ENCODE results near the gene OLIG2. TPM values are rescaled to one million over a fixed set of nuclear protein-coding genes. Genes with fewer than 3 reads are reported as not detected.

The OLIG2 gene
- total RNA-seq, 4 donors from 2014 or later: not detected

DNA sequence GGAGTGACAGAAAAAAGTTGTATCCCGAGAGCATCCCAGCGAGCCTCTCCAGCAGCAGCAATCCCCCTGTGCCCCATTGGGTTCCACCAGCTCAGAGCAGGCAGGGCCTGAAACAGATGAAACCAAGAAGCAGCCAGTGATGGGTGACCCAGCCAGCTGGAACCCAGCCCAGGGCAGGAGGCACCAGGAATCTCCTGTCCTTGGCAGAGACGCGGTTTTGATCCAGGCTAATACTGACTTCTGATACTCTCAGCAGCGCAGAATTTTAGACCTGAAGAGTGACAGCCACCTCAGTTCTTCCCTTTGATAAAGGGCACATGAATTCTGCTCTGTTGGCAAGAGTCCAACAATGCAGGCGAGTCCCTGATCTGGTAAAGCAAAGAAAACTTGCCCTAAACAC, 32.8 kb downstream of the OLIG2 start:
- no peak overlapping the region for H3K4me3 ChIP-seq
- peaks cover 54% of the 10 kb centered on the region for H3K27me3 ChIP-seq
- 54% methylated on average over 6 of the region's 6 CpGs for WGBS
- no peaks in the 10 kb centered on the region for H3K36me3 ChIP-seq
- TF ChIP-seq, protein P1, sequence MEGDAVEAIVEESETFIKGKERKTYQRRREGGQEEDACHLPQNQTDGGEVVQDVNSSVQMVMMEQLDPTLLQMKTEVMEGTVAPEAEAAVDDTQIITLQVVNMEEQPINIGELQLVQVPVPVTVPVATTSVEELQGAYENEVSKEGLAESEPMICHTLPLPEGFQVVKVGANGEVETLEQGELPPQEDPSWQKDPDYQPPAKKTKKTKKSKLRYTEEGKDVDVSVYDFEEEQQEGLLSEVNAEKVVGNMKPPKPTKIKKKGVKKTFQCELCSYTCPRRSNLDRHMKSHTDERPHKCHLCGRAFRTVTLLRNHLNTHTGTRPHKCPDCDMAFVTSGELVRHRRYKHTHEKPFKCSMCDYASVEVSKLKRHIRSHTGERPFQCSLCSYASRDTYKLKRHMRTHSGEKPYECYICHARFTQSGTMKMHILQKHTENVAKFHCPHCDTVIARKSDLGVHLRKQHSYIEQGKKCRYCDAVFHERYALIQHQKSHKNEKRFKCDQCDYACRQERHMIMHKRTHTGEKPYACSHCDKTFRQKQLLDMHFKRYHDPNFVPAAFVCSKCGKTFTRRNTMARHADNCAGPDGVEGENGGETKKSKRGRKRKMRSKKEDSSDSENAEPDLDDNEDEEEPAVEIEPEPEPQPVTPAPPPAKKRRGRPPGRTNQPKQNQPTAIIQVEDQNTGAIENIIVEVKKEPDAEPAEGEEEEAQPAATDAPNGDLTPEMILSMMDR (IDR thresholded peaks at IDR 0.05): no peak
- no peak for TF ChIP-seq POLR2AphosphoS5 (IDR thresholded peaks at IDR 0.05)
- no peak for TF ChIP-seq EP300 (IDR thresholded peaks at IDR 0.05)
- TF ChIP-seq POLR2A (IDR thresholded peaks at IDR 0.05): no peak
- H3K4me1 ChIP-seq: no peaks in the 10 kb centered on the region
- no peak overlapping the region for H3K27ac ChIP-seq
- DNase-seq (ENCODE audit: low spot score in 2 of 2): no peak
- no peaks in the 10 kb centered on the region for H3K9me3 ChIP-seq

DNA sequence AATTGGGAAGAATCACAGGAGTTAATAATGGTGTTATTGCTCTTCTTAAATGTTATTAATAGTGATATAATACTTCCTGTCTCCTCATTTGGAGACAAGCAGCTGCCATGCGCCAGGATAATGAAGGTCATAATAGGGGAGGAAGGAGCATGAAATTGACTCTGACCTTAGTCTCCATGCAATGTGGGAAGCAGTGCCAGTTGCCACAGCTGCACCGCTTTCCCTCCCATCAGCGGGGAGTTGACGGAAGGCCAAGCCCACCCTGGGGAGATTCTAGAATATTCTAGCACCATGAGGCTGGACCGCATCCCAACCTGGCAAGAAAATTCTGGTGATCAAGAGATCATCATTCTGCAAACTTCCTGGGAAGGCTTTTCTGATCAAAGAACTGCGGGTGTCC, 33.2 kb downstream of the OLIG2 start:
- Histone ChIP-seq H3K27ac (no peak overlapping the region), H3K4me1 (no peaks in the 10 kb centered on the region), H3K9me3 (no peaks in the 10 kb centered on the region), H3K36me3 (no peaks in the 10 kb centered on the region), H3K4me3 (no peak overlapping the region), H3K27me3 (peaks cover 58% of the 10 kb centered on the region)
- no peak for TF ChIP-seq POLR2AphosphoS5 (IDR thresholded peaks at IDR 0.05)
- DNase-seq (ENCODE audit: low spot score in 2 of 2): no peak
- 47% methylated on average over 6 of the region's 6 CpGs for WGBS

DNA sequence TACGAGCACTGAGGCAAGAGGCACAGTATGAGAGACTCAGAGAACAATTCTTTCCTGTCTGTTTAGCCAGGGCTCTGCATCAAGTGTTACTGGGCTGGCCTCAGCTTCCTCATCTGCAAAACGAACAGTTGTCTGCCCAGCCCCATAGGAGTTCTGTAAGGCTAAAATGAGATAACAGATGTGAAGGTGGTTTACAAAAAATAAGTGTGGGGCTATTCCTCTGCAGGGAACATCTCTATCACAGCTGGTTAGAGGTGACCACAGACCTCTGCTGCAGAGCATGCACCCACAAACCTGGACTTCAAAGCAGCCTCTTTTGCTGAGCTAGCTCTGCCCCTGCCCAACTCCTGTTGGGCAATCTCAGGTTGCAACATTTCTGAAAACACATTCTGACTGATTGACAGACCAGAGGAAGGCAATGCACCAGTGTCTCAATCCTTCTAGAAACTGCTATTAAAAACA, 33.7 kb downstream of the OLIG2 start:
- no peak overlapping the region for H3K27ac ChIP-seq
- WGBS: 29% methylated on average over 2 of the region's 2 CpGs
- no peak for TF ChIP-seq EP300 (IDR thresholded peaks at IDR 0.05)
- TF ChIP-seq, protein P1 (IDR thresholded peaks at IDR 0.05): no peak
- TF ChIP-seq POLR2A (IDR thresholded peaks at IDR 0.05): no peak
- H3K9me3 ChIP-seq: no peaks in the 10 kb centered on the region
- H3K27me3 ChIP-seq: peaks cover 61% of the 10 kb centered on the region
- DNase-seq (ENCODE audit: low spot score in 2 of 2): no peak
- H3K36me3 ChIP-seq: no peaks in the 10 kb centered on the region
- H3K4me3 ChIP-seq: no peak overlapping the region
- H3K4me1 ChIP-seq: no peaks in the 10 kb centered on the region

DNA sequence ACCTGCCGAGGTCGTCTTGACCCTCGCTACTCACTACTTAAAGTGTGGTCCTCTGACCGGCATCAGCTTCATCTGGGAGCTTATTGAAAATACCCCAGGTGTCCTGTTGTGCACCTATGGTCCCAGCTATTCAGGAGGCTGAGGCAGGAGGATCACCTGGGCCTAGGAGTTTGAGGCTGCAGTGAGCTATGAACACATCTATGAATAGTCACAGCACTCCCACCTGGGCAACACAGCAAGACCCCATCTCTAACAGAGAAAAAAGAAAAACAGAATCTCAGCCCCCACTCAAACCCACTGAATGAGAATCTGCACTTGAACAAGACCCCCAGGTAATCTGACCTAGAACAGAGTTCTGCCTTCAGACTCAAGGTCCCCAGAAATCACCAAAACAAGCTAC, 35.5 kb downstream of the OLIG2 start:
- TF ChIP-seq POLR2A (IDR thresholded peaks at IDR 0.05): no peak
- TF ChIP-seq, protein P1 (IDR thresholded peaks at IDR 0.05): no peak
- no peak for TF ChIP-seq POLR2AphosphoS5 (IDR thresholded peaks at IDR 0.05)
- TF ChIP-seq EP300 (IDR thresholded peaks at IDR 0.05): no peak
- Histone ChIP-seq H3K9me3 (no peaks in the 10 kb centered on the region), H3K27me3 (peaks cover 65% of the 10 kb centered on the region), H3K4me1 (no peaks in the 10 kb centered on the region), H3K4me3 (no peak overlapping the region), H3K36me3 (no peaks in the 10 kb centered on the region), H3K27ac (no peak overlapping the region)
- DNase-seq (ENCODE audit: low spot score in 2 of 2): no peak
- 98% methylated on average over 4 of the region's 4 CpGs for WGBS

DNA sequence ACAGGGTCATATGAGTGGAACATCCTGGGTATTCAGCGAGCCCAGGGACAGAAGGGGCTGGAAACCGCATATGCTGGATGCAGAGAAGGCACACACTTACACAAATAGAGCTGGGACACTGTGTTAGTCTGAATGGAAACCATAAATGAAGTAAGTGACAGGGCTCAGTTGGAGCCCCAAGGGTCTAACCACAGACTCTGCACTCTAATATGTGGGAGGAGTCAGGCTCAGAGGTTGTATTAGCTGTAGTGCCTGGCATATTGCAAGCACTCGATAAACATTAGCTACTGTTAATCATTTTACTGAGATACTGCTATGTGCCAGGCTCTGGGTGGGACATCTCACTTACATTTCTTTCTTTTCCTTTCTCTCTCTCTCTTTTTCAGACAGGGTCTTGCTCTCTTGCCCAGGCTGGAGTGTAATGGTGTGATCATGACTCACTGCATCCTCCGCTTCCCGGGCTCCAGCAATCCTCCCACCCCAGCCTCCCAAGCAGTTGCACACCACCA, 37.7 kb downstream of the OLIG2 start:
- Histone ChIP-seq H3K36me3 (no peaks in the 10 kb centered on the region), H3K27me3 (peaks cover 79% of the 10 kb centered on the region), H3K27ac (no peak overlapping the region), H3K4me1 (no peaks in the 10 kb centered on the region), H3K9me3 (no peaks in the 10 kb centered on the region), H3K4me3 (no peak overlapping the region)
- DNase-seq (ENCODE audit: low spot score in 2 of 2): no peak
- no peak for TF ChIP-seq POLR2AphosphoS5 (IDR thresholded peaks at IDR 0.05)
- TF ChIP-seq EP300 (IDR thresholded peaks at IDR 0.05): no peak
- TF ChIP-seq POLR2A (IDR thresholded peaks at IDR 0.05): no peak
- TF ChIP-seq, protein P1 (IDR thresholded peaks at IDR 0.05): no peak
- 87% methylated on average over 5 of the region's 5 CpGs for WGBS
